ENCODE results near the gene SBNO1. TPM values are rescaled to one million over a fixed set of nuclear protein-coding genes. Genes with fewer than 3 reads are reported as not detected.

The SBNO1 gene
- total RNA-seq, 1 experiment from 2014 or later = 43.8 TPM

GRCh38 chr12:123365025-123365917, 624 bp upstream of the SBNO1 start:
- H4K20me1 ChIP-seq (ENCODE audit: insufficient read depth) = peaks cover 7% of the 10 kb centered on the region; the same call in 1 of the 2 replicates
- TF ChIP-seq JUND (IDR thresholded peaks at IDR 0.05) (peak; percentile 42; the same call in 1 of the 2 replicates), SP1 (IDR thresholded peaks at IDR 0.05; ENCODE audit: low read depth) (peak; percentile 65), ZNF274 (IDR thresholded peaks at IDR 0.05; ENCODE audit: low read depth, low read length) (no peak), ZFX (IDR thresholded peaks at IDR 0.05) (peak; percentile 57; the same call in 1 of the 2 replicates), YY1 (IDR thresholded peaks at IDR 0.05; ENCODE audit: extremely low read depth, insufficient replicate concordance, low read depth, low read length) (peak; percentile 77), EZH2 (IDR thresholded peaks at IDR 0.05) (no peak), CBX3 (IDR thresholded peaks at IDR 0.05; ENCODE audit: low read depth) (peak; percentile 68), CTCF (IDR thresholded peaks at IDR 0.05 in 2 of 3, conservative IDR thresholded peaks at IDR 0.05 in 1 of 3; ENCODE audit: borderline replicate concordance in 1 of 3, insufficient read depth in 1 of 3, low read depth in 2 of 3, low read length in 2 of 3) (peak; percentile 45 to 85 (median 82); a peak in 5 of 6 replicates), POLR2AphosphoS5 (IDR thresholded peaks at IDR 0.05; ENCODE audit: low read depth, low read length) (peak; percentile 92), SRF (IDR thresholded peaks at IDR 0.05; ENCODE audit: low read depth) (0 out of 2 replicates have a peak, but pooled peaks have one; percentile 35), POLR2A (IDR thresholded peaks at IDR 0.05; ENCODE audit: borderline replicate concordance, extremely low read depth, insufficient read depth, insufficient read length) (peak; percentile 65), RAD21 (IDR thresholded peaks at IDR 0.05; ENCODE audit: low read depth) (peak; percentile 68), SIN3A (IDR thresholded peaks at IDR 0.05; ENCODE audit: low read depth) (peak; percentile 61; the same call in 1 of the 2 replicates), TCF7L2 (IDR thresholded peaks at IDR 0.05; ENCODE audit: borderline replicate concordance, extremely low read depth, insufficient read depth, insufficient read length) (no peak)
- TF ChIP-seq, protein P1, sequence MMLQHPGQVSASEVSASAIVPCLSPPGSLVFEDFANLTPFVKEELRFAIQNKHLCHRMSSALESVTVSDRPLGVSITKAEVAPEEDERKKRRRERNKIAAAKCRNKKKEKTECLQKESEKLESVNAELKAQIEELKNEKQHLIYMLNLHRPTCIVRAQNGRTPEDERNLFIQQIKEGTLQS (IDR thresholded peaks at IDR 0.05) = no peak
- TF ChIP-seq, protein P2, sequence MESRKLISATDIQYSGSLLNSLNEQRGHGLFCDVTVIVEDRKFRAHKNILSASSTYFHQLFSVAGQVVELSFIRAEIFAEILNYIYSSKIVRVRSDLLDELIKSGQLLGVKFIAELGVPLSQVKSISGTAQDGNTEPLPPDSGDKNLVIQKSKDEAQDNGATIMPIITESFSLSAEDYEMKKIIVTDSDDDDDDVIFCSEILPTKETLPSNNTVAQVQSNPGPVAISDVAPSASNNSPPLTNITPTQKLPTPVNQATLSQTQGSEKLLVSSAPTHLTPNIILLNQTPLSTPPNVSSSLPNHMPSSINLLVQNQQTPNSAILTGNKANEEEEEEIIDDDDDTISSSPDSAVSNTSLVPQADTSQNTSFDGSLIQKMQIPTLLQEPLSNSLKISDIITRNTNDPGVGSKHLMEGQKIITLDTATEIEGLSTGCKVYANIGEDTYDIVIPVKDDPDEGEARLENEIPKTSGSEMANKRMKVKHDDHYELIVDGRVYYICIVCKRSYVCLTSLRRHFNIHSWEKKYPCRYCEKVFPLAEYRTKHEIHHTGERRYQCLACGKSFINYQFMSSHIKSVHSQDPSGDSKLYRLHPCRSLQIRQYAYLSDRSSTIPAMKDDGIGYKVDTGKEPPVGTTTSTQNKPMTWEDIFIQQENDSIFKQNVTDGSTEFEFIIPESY (IDR thresholded peaks at IDR 0.05; ENCODE audit: extremely low read depth, insufficient replicate concordance, low read length) = peak; percentile 94
- TF ChIP-seq, protein P3, sequence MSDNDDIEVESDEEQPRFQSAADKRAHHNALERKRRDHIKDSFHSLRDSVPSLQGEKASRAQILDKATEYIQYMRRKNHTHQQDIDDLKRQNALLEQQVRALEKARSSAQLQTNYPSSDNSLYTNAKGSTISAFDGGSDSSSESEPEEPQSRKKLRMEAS (IDR thresholded peaks at IDR 0.05) = peak; percentile 72
- CTCF ChIA-PET = interaction anchor here (0.5 to 1.8 kb wide), 10 partner anchors 9 to 127 kb away, joined by 3 to 27 read pairs (median 4); partner anchors contain the start of gene KMT5A
- H3K27me3 ChIP-seq (ENCODE audit: insufficient read depth, low read length) = no peaks in the 10 kb centered on the region
- peak overlapping the region; percentile 98 for H3K9ac ChIP-seq (ENCODE audit: low read length)
- peak overlapping the region; percentile 85 for H3K27ac ChIP-seq (ENCODE audit: low read depth, low read length)
- H3K9me2 ChIP-seq (ENCODE audit: insufficient read depth) = no peaks in the 10 kb centered on the region
- BruUV-seq (replicated peaks) = TSS peak; percentile 96
- no peaks in the 10 kb centered on the region for H3K9me3 ChIP-seq (ENCODE audit: control insufficient read depth in 1 of 2, insufficient read depth in 1 of 2, low read depth in 1 of 2, low read length in 2 of 2)
- RAD21 ChIA-PET (ENCODE audit: low non-redundant PET in 1 of 2, low total read pairs in 2 of 2, uncharacterized antibody in 2 of 2, unreplicated experiment in 2 of 2) = interaction anchor here (0.9 to 1.4 kb wide), 3 partner anchors 18 to 217 kb away, joined by 3 to 8 read pairs (median 6); partner anchors contain the start of gene KMT5A (in 2 of the 2)
- peaks cover 44% of the 10 kb centered on the region for H3K79me2 ChIP-seq (ENCODE audit: insufficient read depth, low read length)
- POLR2A ChIA-PET = interaction anchor here (0.7 to 2.0 kb wide), 9 partner anchors 9 to 195 kb away, joined by 3 to 35 read pairs (median 6); partner anchors contain the start of genes KMT5A, MPHOSPH9, MTRFR and SNRNP35
- H3K4me3 ChIP-seq (replicated peaks in 1 of 2; ENCODE audit: low read depth in 1 of 2, low read length in 2 of 2) = peak overlapping the region; percentile 60 to 87
- DNase-seq (ENCODE audit: low read depth, low spot score) (peak; percentile 98), ATAC-seq (peak; percentile 88)
- peaks cover 11 to 30% of the 10 kb centered on the region in 2 experiments; a peak in 3 of 4 replicates for H3K4me1 ChIP-seq (ENCODE audit: control insufficient read depth in 1 of 2, insufficient read depth in 2 of 2, low read length in 2 of 2)
- peak overlapping the region; percentile 89 for H2AFZ ChIP-seq (ENCODE audit: low read depth, low read length, poor library complexity, severe bottlenecking)
- no peaks in the 10 kb centered on the region for H3K36me3 ChIP-seq (ENCODE audit: control insufficient read depth in 1 of 2, insufficient read depth in 2 of 2, low read length in 2 of 2)
- peak overlapping the region; percentile 98 for H3K4me2 ChIP-seq (ENCODE audit: low read length)
- intact Hi-C loops (cut with micrococcal nuclease) = loop anchor here (1.0 to 2.0 kb wide), 2 partner anchors 18 to 218 kb away; no protein-coding TSS in a partner anchor

Measured in HCT116 (cell line).